Hematopoietic multipotent progenitor cell treated with erythropoietin and hydrocortisone succinate and interleukin-3 and kit ligand, for 15 days (in vitro differentiated cells): ENCODE results near the gene POLD4.
"Not testable (repeated sequence)": the region's sequence is repeated elsewhere in the genome, so short reads cannot be mapped to it uniquely, and the experiment has no call there.

ENCODE experiments used
- DNase-seq: peaks from one replicate; pipeline ENCODE4 v3.0.0-alpha.2; 2015; ENCODE audit warnings: low spot score

POLD4 gene

DNA sequence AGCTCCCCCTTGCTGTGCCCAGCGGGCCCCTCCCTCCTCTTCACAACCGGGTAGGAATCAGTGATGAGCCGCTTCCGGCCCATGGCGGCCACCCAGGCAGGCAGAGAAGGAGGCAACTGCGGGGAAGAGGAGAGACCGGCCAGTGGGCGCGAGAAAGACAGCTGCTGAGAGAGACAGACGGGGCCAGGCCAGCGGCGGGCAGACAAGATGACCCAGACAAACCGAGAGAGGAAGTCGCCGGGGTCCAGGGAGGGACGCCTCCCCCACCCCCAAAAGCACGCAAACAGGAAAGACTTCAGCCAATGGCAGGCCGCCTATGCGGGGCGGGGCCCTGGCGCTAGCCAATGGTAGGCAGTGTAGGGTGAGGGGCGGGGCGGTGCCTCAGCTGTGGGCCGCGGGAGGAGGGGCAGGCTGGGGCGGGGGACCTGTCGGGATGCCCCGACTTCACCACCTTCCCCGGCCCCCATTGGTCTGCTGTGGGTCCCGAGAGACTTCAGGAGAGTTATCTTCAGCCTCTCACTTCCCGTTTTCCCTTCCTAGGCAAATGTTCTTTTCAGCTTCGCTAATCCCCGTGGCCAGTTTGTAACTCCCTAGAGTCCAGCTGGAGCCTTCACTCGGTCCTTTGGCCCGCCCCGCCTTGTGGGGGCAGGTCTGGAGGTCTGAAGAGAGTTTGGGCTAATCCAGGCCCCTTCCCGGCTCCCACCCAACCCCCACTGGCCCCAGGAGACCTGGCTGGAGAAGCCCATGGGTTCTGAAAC, at the start of gene POLD4:
POLD4 (minus strand) TSS at position 230 of the 758 bp plus-strand sequence; CDS start at position 83, 147 bp downstream.
- DNase-seq = peak; percentile 93

- DNase-seq = not testable (repeated sequence)
Measured at GRCh38 chr11:67403085-67403484, 49.7 kb upstream of the POLD4 start.

DNA sequence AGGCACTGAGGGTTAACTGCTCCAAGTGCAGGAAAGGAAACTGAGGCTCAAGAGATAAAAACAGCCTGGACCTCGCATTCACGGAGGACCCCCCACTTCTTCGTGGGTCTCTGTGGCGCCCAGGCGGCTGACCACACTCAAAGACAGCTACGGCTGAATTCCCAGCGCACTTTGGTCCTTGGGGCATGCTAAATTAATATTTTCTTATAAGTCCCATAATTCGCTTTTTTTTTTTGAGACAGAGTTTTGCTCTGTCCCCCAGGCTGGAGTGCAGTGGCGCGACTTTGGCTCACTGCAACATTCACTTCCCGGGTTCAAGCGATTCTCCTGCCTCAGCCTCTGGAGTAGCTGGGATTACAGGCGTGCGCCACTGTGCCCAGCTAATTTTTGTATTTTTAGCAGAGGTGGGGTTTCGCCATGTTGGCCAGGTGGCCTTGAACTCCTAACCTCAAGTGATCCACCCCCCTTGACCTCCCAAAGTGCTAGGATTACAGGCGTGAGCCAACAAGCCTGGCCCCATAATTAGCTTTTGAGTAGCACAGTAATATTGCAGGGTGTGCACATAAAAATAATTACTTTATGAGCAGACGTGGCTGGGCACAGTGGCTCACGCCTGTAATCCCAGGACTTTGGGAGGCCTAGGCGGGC, 49.0 kb upstream of the POLD4 start:
- DNase-seq = not testable (repeated sequence)

DNA sequence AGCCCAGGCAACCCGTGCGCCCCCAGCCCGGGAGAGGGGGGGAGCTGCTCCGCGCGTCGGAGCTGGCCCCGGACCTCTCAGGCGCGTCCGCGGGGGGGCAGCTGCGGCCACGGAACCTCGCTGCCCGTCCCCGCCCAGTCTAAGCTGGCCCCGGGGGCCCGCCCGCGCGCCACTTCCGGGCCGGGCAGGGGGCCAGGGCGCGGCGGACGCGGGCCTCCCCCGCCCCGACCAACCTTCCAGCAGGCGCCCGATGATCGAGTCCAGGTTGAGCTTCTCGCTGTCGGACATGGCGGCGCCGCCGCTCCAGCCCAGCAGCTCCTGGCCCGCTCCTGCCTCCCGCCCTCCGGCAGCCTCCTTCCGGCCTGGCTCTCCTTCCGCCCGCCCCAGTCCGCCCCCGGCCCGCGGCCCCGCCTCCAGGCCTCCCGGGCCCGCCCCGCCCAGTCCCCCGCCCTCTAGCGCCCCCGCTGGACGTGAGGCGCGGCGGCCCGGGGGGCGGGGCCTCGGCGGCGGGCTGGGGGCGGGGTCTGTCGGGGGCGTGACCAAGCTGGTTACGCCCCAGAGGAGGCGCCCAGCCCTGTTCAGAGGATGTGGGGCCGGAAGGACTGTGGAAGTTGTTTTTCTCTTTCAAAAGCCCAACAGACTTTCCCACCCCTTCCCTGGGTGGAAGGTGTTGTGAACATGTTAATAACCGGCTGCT, 48.3 kb upstream of the POLD4 start, which contains the start of gene PPP1CA:
PPP1CA (minus strand) TSS at position 364 of the 697 bp plus-strand sequence; CDS start at position 288, 76 bp downstream.
- peak; percentile 92 for DNase-seq

GRCh38 chr11:67400942-67401494, 47.7 kb upstream of the POLD4 start:
- DNase-seq = no peak

GRCh38 chr11:67400251-67400941, 47.0 kb upstream of the POLD4 start:
- no peak for DNase-seq

GRCh38 chr11:67398661-67399563, 45.6 kb upstream of the POLD4 start:
- DNase-seq = no peak

DNA sequence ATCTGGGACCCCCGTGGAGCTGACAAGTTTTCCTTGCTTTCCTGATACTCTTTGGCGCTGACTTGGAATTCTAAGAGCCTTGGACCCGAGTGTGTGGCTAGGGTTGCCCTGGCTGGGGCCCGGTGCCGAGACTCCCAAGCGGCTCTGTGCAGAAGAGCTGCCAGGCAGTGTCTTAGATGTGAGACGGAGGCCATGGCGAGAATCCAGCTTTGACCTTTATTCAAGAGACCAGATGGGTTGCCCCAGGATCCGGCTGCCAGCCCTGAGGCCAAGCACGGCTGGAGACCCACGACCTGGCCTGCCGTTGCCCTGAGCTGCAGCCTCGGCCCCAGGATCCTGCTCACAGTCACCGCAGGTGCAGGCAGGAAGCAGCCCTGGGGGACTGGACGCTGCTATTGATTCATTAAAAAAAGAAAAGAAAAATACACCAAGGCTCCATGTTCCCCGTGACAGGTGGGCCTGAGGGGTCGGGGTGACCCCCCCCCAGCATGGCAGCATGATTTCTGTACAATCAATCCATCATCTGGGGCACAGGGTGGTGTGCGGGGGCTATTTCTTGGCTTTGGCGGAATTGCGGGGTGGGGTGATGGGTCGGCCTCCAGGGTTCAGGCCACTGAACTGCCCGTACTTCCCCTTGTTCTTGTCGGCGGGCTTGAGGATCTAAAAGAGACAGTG, 44.8 kb upstream of the POLD4 start:
- DNase-seq = no peak

DNA sequence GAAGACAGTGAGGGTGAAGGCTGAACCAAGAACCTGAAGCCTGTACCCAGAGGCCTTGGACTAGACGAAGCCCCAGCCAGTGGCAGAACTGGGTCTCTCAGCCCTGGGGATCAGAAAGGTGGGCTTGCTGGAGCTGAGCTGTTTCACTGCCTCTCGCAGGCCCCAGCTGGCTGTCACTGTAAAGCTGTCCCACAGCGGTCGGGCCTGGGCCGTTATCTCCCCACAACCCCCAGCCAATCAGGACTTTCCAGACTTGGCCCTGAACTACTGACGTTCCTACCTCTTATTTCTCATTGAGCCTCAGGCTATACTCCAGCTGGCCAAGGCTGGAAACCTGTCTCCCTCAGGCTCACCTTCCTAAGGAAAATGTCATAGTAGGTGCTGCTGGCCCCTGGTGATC, 44.2 kb upstream of the POLD4 start:
- DNase-seq = peak; percentile 31

- DNase-seq = no peak
Measured at GRCh38 chr11:67396587-67397389, 43.4 kb upstream of the POLD4 start.

- no peak for DNase-seq
Measured at GRCh38 chr11:67396259-67396581, 42.9 kb upstream of the POLD4 start.

DNA sequence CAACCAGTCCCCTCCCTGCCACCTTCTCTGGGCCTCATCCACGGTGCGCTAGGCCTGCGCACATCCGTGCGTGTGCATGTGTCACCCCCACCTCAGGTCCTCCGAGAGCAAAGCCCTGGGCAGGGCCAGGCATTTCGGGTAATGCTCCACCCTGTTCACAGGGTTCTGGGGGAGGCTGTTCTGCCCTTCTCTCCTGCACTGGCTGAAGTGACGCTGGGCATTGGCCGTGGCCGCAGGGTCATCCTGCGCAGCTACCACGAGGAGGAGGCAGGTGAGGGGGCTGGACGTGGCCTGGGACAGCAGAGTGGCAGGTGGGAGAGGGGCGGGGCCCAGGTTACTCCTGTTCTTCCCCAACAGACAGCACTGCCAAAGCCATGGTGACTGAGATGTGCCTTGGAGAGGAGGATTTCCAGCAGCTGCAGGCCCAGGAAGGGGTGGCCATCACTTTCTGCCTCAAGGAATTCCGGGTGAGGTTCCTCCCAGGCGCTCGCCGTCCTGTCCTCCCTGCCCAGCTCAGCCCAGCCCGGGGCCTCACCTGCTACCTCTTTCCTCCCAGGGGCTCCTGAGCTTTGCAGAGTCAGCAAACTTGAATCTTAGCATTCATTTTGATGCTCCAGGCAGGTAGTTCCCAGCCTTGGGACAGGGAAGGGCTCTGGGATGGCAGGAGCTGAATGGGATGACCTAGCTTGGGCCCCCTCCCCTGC, 42.4 kb upstream of the POLD4 start:
- no peak for DNase-seq

- no peak for DNase-seq
Measured at GRCh38 chr11:67393990-67394389, 40.6 kb upstream of the POLD4 start.

- no peak for DNase-seq
Measured at GRCh38 chr11:67393437-67393836, 40.1 kb upstream of the POLD4 start.

GRCh38 chr11:67392183-67392715, 38.9 kb upstream of the POLD4 start:
- DNase-seq = no peak

DNA sequence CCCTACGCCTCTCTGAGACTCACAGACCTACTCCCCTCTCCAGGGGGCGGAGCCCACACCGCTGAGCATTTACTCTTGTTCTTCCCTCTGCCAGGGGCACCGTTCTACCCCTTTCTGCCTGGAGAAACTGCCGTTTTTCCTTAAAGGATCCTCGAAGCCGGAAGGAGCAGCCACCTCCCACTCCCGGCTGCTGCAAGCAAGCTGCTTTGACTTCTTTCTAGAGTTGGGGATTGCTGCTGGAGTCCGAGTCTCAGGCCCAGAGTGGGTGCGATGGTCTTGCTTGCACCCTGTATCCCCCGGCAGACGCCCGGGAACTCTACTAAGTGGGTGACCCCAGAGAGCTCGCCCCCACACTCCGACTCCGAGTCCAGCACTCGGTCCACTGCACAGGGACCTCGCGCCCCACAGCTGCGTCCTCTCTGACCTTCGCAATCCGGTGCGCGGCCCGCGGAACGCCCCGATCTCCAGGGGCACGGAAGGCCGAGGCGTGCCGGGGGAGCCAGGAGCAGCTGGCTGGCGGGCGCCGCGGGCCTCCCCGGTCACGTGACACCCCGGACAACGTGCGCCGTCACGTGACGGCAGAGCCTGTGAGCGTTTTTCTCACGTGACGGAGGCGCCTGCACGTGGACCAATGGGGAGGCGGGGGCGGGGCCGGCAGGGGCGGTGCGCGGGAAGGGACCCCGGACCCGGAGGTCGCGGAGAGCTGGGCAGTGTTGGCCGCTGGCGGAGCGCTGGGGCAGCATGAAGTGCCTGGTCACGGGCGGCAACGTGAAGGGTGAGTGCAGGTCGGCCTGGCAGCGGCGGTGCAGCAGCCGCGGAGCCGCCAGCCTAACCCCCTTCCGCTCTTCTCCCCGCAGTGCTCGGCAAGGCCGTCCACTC, 38.2 kb upstream of the POLD4 start, which contains the start of gene RAD9A:
RAD9A (plus strand) TSS at position 683 of the 879 bp plus-strand sequence; CDS start at position 742, 59 bp downstream.
- DNase-seq = peak; percentile 96

GRCh38 chr11:67390947-67391303, 37.6 kb upstream of the POLD4 start:
- peak; percentile 53 for DNase-seq

DNA sequence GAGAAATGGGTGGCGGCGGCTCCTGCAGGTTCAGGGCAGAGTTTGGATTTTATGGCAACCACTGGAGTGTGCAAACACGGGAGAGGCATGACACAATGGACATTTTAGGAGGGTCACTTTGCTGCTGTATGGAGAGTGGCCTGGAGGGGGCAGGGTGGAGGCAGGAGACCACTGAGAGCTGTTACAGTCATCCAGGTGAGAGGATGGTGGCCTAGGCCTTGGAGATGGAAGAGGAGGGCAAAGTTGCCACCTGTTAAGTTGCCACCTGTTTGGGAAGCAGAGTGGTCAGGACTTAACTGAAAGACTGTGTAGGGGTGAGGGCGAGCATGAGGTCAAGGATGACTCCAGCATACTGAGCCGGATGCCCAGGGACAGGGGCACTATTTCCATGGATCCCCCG, 36.1 kb upstream of the POLD4 start:
- DNase-seq = peak; percentile 47
